ENCODE results near the gene AADACL4.

Gene AADACL4

DNA sequence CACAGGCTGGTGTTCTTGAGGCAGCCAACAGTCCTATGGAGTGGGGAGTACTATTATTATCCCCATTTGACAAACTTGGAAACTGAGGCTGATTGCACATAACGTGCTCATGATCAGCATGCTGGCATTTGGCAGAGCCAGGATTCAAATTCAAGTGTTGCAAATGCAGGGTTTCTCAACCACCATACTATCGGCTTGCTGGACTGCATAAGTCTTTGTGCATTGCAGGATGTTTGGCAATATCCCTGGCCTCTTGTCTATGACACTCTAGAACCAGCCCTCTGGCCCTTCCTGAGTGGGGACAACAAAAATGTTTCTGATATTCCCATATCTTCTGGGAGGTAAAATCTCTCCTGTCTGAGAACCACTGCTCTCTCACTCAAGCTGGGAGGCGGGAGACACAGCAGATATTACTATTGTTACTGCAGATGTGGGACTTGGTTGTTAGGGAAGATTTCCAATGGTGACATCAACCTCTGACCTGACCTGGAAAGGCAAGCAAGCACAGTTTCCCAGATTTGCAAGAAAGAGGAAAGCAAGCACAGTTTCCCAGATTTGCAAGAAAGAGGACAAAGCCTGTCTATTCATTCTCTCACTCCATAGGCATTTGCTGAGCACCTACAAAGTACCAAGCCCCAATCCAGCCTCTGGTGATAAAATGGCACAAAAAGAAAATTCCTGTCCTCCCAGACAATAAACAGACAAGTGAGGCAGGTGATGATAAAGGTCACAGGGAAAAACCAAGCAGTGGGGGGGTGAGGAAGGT lies 71.0 kb downstream of the AADACL4 start:
- no peak for DNase-seq

DNA sequence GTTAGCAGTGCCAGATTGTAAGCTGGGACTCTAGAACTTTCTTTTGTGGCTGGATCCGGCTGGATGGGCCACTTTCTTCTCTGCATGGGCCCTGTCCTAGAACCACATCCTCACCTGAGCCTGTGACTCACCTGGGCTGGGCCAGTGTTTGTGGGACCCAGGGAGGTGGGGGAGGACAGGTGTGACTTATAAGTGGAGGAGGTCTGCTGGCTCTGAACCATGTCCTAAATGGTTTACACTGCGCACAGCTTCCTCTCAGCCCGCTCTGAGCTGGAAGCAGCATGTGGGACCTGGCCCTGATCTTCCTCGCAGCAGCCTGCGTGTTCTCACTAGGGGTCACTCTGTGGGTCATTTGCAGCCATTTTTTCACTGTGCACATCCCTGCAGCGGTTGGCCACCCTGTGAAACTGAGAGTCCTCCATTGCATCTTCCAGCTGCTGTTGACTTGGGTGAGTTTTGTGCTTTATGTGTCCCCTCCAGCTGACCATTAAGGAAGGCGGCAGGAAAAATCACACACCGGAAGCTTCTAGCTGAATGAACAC lies 72.1 kb downstream of the AADACL4 start, which contains the start of gene AADACL3:
TSS of gene AADACL3 (plus strand) at position 215 of the 542 bp plus-strand sequence. CDS start at position 282, 67 bp downstream.
- DNase-seq = no peak

Measured in NCI-H1092 (cell line).